DND-41 (cell line): ENCODE measurements around the gene SOX6.

ENCODE experiments used
- ATAC-seq: fragments of 200-7000 bp; cut with Tn5 transposase; 3 replicates; pipeline ENCODE4 v1.9.1; 2021; ENCODE audit warnings: low read depth; ENCODE audit not compliant: insufficient read depth
- DNase-seq: peaks from one replicate; pipeline ENCODE4 v3.0.0-alpha.2; 2020
- H2AFZ ChIP-seq: 2 replicates; pipeline ENCODE4 v1.6.0; 2012; ENCODE audit warnings: low read depth, low read length
- H3K27ac ChIP-seq: 2 replicates; pipeline ENCODE4 v1.5.1; 2012; ENCODE audit warnings: low read length, inconsistent platforms
- H3K27me3 ChIP-seq: fragments of 200-600 bp; sonication (generic); 2 replicates; pipeline ENCODE4 v1.6.0; 2012; ENCODE audit warnings: low read length, mild to moderate bottlenecking, inconsistent platforms; ENCODE audit not compliant: insufficient read depth, poor library complexity
- H3K36me3 ChIP-seq: 2 replicates; pipeline ENCODE4 v1.5.1; 2012; ENCODE audit warnings: low read length, inconsistent platforms; ENCODE audit not compliant: insufficient read depth
- H3K4me1 ChIP-seq: 2 replicates; pipeline ENCODE4 v1.5.1; 2012; ENCODE audit warnings: mild to moderate bottlenecking, low read length; ENCODE audit not compliant: insufficient read depth
- H3K4me2 ChIP-seq: 2 replicates; pipeline ENCODE4 v1.6.0; 2012; ENCODE audit warnings: mild to moderate bottlenecking, moderate library complexity, low read length, inconsistent platforms; ENCODE audit not compliant: insufficient read depth
- H3K4me3 ChIP-seq, 2 experiments: fragments of 200-600 bp in 1 of 2; shearing (Covaris generic) in 1 of 2; 2 replicates each; pipeline ENCODE4 v1.5.1; 2012 to 2016; ENCODE audit warnings: inconsistent platforms in 2 of 2, low read length in 2 of 2, mild to moderate bottlenecking in 2 of 2, low read depth in 1 of 2, moderate library complexity in 1 of 2
- H3K79me2 ChIP-seq: 2 replicates; pipeline ENCODE4 v1.6.0; 2012; ENCODE audit warnings: low read length, inconsistent platforms; ENCODE audit not compliant: insufficient read depth
- H3K9ac ChIP-seq: 2 replicates; pipeline ENCODE4 v1.6.0; 2012; ENCODE audit warnings: low read depth, mild to moderate bottlenecking, inconsistent platforms, low read length, moderate library complexity
- H3K9me3 ChIP-seq: 2 replicates; pipeline ENCODE4 v1.5.1; 2012; ENCODE audit warnings: low read length, moderate library complexity, mild to moderate bottlenecking, inconsistent platforms; ENCODE audit not compliant: insufficient read depth, severe bottlenecking
- H4K20me1 ChIP-seq: 2 replicates; pipeline ENCODE4 v1.6.0; 2012; ENCODE audit warnings: low read length; ENCODE audit not compliant: insufficient read depth
- EZH2 ChIP-seq: IDR thresholded peaks from 3 replicates; pipeline ENCODE4 v1.6.1; 2012; ENCODE audit warnings: borderline replicate concordance, low read depth, mild to moderate bottlenecking, moderate library complexity, low read length, inconsistent platforms; ENCODE audit not compliant: severe bottlenecking
- TF ChIP-seq, protein P1 (sequence below): IDR thresholded peaks from 2 replicates; pipeline ENCODE4 v1.5.1; 2012; ENCODE audit warnings: borderline replicate concordance, low read length, moderate library complexity, mild to moderate bottlenecking; ENCODE audit not compliant: poor library complexity, severe bottlenecking; ENCODE audit errors: extremely low read depth

The SOX6 gene

DNA sequence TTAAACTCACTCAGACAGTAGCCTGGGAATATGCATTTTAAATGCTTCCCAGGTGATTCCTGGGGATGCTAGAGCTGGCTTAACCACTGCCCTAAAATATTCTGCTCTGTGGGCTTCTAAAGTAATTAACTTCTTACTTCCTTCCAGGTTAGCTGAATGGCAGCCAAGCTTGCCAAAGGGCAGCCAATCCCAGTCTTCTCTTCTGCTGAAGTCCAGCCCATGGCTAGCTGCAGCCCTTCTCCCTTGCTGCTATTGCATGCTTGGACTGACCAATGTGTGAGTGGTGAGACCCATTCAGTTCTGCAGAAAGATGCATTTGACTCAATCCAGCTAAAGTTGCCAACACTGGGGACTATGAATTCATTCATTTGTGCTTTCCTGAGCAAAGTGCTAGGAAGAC, 411.9 kb downstream of the SOX6 start:
- no peaks in the 10 kb centered on the region for H3K4me1 ChIP-seq
- no peaks in the 10 kb centered on the region for H3K36me3 ChIP-seq
- no peak overlapping the region for H3K4me2 ChIP-seq
- DNase-seq, result no peak
- peaks cover 3% of the 10 kb centered on the region for H3K9me3 ChIP-seq
- H3K4me3 ChIP-seq, result no peak overlapping the region
- ATAC-seq, result no peak
- no peak overlapping the region for H3K27ac ChIP-seq
- TF ChIP-seq, protein P1, sequence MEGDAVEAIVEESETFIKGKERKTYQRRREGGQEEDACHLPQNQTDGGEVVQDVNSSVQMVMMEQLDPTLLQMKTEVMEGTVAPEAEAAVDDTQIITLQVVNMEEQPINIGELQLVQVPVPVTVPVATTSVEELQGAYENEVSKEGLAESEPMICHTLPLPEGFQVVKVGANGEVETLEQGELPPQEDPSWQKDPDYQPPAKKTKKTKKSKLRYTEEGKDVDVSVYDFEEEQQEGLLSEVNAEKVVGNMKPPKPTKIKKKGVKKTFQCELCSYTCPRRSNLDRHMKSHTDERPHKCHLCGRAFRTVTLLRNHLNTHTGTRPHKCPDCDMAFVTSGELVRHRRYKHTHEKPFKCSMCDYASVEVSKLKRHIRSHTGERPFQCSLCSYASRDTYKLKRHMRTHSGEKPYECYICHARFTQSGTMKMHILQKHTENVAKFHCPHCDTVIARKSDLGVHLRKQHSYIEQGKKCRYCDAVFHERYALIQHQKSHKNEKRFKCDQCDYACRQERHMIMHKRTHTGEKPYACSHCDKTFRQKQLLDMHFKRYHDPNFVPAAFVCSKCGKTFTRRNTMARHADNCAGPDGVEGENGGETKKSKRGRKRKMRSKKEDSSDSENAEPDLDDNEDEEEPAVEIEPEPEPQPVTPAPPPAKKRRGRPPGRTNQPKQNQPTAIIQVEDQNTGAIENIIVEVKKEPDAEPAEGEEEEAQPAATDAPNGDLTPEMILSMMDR, result no peak
- no peak for TF ChIP-seq EZH2
- no peaks in the 10 kb centered on the region for H3K79me2 ChIP-seq
- no peak overlapping the region for H2AFZ ChIP-seq
- H3K27me3 ChIP-seq, result no peaks in the 10 kb centered on the region
- H4K20me1 ChIP-seq, result no peaks in the 10 kb centered on the region
- no peak overlapping the region for H3K9ac ChIP-seq

DNA sequence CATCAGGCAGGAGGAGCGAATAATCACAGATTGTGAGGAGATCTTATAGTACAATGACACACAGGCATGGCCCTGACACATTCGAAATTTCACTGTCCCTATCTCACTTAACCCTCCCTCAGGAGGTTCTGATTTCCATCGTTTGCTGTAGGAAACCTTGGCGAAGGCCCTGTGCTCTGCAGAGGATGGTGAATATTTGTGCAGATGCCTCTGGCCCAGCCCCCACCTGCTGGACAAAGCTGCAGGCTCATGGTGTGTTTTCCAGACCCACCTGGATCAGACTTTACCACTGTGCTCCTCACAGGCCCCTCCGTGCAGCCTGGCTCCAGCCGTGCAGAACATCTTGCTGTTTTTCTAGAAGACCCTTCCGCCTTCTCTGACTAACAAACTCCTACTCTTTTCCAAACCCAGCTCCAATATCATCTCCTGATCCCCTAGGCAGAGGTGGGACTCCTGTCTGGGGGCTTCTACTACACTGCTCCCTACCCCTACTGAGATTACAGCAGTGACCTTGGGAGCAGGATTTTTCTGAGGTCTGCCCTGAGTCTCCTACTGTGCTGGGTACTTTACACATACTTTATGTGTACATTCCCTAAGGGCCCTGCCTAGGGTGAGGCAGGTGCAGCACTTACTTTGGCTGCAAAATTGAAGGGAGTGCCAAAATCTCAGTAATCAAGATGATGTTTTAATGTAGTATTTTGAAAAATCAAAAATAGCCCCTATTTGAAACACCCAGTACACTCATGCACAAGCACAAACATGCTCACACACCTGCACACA, 412.7 kb downstream of the SOX6 start:
- ATAC-seq (no peak), DNase-seq (no peak)
- no peaks in the 10 kb centered on the region for H3K36me3 ChIP-seq
- H3K4me3 ChIP-seq, result no peak overlapping the region
- no peaks in the 10 kb centered on the region for H4K20me1 ChIP-seq
- H3K4me1 ChIP-seq, result no peaks in the 10 kb centered on the region
- H3K27ac ChIP-seq, result no peak overlapping the region
- H2AFZ ChIP-seq, result no peak overlapping the region
- H3K79me2 ChIP-seq, result no peaks in the 10 kb centered on the region
- H3K4me2 ChIP-seq, result no peak overlapping the region
- H3K27me3 ChIP-seq, result no peaks in the 10 kb centered on the region
- peaks cover 3% of the 10 kb centered on the region for H3K9me3 ChIP-seq
- no peak overlapping the region for H3K9ac ChIP-seq
- TF ChIP-seq EZH2, result no peak
- TF ChIP-seq, protein P1, result no peak

GRCh38 chr11:15942936-15943335, 413.4 kb downstream of the SOX6 start:
- Histone ChIP-seq H3K9me3 (peaks cover 3% of the 10 kb centered on the region), H2AFZ (no peak overlapping the region), H3K27ac (no peak overlapping the region), H4K20me1 (no peaks in the 10 kb centered on the region), H3K4me2 (no peak overlapping the region), H3K4me1 (no peaks in the 10 kb centered on the region), H3K9ac (no peak overlapping the region), H3K79me2 (no peaks in the 10 kb centered on the region), H3K4me3 (no peak overlapping the region), H3K27me3 (no peaks in the 10 kb centered on the region), H3K36me3 (no peaks in the 10 kb centered on the region)
- DNase-seq (no peak), ATAC-seq (no peak)
- TF ChIP-seq, protein P1, result no peak
- TF ChIP-seq EZH2, result no peak
